NCI-H1105 (cell line): ENCODE measurements around the gene INHBA.

Experiments
- DNase-seq: peaks from one replicate; lab custom pipeline; 2025; lab: John Stamatoyannopoulos, UW

Gene INHBA

DNA sequence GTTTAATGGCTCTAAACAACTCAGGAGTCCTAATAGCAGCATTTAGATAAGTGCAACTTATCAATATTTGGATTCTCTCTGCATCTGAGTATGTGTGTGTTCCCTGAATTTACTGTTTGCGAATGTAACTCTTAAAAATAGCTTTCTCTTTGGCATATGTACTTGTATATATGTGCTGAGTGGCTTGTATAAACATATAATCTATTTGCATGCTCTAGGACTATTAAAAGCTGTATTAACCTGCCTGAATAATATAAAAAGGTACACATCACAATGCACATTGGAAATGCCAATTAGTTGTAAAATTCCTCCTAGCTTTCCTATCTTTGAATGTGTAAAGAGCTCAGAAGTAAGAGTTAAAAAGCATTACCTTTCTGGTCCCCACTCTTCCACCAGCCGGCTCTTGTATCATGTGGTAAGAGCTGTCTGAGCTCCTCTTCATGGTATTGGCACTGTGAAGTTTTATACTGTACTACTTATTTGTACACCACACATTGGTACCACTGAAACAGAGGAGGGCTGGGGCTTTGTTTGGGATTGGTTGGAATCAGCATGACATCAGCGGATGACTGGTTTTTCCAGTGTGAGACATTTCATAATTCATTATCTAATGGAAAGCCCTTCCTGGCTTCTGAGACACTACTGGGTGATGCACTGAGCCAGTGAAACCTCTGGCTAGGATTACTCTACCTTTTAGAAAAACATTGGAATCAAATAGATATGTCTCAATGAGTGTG is at the start of gene INHBA:
Gene INHBA, minus strand, starts transcription at position 456 of the 737 bp plus-strand sequence. CDS start 2,716 bp downstream, outside the sequence.
- no peak for DNase-seq

DNA sequence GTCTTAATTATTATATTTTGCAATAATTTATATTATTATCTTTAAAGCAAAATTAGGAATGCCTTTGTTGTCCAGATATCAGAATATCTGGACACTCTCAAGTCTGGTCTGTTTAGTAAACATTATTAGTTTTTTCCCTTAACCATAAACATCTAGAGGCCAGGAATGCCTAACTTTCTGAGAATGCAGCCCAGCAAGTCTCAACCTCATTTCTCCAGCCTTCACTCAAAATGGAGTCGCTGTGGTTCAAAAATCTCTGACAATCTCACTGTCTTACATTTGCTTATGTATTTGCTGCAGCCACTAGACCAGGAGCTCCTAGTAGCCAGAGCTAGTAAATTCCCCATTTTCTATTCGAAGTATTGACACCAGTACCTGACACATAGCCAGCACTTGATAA is 49.7 kb upstream of the INHBA start:
- DNase-seq: no peak

DNA sequence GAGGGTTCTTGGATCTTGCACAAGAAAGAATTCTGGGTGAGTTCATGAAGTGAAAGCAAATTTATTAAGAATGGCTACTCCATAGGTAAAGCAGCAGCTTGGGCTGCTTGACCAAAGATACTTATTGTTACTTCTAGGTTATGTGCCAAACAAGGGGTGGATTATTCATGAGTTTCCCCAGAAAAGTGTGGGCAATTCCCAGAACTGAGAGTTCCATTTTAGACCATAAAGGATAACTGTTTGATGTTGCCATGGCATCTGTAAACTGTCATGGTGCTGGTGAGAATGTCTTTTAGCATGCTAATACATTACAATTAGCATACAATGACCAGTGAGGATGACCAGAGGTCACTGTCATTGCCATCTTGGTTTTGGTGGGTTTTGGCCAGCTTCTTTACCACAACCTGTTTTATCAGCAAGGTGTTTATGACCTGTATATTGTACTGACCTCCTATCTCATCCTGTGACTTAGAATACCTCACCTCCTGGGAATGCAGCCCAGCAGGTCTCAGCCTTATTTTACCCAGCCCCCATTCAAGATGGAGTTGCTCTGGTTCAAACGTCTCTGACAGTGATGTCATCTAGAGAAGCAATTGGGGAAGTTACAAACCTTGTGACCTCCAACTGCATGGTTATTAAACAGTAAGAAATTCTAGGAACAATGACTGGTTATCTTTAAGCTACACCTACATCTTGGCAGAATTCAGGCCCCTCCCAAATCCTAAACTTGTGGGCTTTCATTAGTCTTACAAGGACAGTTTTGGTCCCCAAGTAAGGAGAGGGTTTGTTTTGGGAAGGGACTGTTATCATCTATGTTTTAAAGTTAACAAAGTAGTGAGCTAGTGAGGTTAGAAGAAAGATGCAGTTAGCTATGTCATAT is 48.0 kb upstream of the INHBA start:
- no peak for DNase-seq

DNA sequence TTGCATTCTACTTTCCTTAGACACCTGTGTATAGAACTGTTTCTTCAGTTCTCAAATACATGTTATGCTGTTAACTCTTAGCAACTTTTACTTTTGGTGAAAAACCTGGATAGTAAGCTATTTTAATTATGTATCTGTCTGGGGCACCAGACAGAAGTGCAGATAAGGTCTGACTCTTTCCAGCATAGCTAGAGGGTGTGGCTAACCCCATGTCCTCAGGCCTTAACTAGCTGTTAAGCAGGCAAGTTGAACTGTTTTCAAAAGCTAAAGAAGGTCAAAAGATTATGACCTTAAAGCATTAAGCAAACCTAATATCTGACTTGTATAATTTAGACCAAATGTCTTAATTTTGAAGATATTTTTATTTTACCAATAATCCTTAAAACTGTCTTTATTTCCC is 45.1 kb upstream of the INHBA start:
- DNase-seq: no peak

- no peak for DNase-seq
These were observed 42.6 kb upstream of the INHBA start for GRCh38 chr7:41745451-41745850.

- DNase-seq: no peak
These were observed 41.3 kb upstream of the INHBA start for GRCh38 chr7:41744161-41744560.

DNA sequence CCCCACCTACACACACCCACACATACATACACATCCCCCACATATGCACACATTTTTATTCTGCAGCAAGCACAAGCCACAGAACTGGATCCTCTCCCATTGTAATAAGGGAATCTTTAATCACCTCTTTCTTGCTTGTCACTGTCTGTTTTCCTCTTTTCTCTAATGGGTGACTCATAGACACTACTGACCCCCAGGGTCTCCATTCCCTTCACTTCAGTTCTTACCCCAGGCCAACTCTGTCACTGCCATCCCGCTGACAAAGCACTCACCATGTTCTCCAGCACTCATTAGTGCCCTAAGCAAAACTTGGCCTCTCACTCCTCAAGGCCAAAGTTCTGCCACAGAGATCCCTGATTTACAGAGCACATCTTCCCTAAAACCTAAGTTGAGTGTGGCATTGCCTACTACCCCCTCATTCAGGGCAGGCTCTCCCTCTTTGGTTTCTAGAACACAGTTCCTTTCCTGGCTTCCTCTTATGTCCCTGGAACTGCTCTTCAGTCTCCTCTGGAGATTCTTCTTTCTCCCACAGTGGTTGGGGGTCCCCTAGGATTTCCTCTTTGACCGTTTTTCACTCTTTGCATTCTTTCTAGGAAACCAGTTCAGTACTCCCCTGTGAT is 39.6 kb upstream of the INHBA start:
- DNase-seq: no peak

GRCh38 chr7:41738806-41739205 is 35.9 kb upstream of the INHBA start:
- DNase-seq: no peak

GRCh38 chr7:41738336-41738735 is 35.4 kb upstream of the INHBA start:
- no peak for DNase-seq

DNA sequence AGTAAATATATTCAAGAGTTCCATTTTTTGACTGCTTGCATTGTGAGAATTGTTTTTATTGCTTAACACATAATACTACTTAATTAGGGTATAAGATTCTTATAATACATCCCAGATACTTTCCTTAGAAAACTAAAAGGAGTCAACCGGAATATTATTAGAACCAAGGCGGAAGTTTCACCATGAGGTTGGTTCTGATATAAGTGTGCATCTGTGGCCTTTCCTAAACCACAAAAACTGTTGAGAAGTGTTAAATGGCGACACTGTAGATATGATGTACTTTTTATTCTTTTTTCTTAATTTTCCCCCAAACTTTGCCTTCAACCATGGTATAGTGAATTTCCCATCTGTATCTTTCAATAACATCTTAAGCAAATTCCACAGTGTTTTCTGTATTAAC is 32.3 kb upstream of the INHBA start:
- no peak for DNase-seq

DNA sequence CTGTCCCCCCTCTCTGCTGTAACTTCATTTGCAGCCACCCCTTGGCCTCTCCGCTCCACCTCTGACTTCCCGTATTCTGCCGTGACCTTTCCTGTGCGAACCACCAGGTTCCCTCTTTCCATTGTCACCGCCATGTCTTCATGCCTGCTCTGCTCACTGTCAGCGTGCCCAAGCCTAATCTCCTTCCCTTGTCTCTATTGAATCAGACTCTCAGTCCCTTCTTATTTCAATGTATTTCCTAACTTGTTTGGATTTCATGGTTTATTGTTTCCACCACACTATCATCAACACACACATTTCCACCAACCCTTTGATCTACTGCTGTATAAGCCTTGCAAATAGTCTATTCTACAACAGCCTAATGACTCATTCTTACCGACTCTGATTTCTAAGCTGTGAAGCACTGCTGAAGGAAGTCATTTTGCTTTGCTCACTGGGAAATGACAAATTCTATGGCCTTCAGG is 30.0 kb upstream of the INHBA start:
- no peak for DNase-seq

DNA sequence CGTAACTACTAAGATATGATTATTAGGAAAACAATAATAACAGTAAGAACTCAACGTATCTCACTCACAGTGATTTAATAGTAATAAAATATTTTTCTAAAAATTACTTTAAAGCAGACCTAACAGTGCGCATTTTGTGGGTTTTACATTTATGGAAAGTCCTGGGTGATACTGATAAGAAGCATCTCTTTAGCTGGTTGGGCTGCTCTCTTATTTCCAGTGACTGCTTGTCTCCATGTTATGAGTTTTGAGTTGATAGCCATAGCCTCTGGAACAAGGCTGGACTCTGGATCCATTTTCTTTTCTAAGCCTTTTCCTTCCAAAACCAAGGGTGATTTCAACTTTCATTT is 29.5 kb upstream of the INHBA start:
- DNase-seq: no peak

DNA sequence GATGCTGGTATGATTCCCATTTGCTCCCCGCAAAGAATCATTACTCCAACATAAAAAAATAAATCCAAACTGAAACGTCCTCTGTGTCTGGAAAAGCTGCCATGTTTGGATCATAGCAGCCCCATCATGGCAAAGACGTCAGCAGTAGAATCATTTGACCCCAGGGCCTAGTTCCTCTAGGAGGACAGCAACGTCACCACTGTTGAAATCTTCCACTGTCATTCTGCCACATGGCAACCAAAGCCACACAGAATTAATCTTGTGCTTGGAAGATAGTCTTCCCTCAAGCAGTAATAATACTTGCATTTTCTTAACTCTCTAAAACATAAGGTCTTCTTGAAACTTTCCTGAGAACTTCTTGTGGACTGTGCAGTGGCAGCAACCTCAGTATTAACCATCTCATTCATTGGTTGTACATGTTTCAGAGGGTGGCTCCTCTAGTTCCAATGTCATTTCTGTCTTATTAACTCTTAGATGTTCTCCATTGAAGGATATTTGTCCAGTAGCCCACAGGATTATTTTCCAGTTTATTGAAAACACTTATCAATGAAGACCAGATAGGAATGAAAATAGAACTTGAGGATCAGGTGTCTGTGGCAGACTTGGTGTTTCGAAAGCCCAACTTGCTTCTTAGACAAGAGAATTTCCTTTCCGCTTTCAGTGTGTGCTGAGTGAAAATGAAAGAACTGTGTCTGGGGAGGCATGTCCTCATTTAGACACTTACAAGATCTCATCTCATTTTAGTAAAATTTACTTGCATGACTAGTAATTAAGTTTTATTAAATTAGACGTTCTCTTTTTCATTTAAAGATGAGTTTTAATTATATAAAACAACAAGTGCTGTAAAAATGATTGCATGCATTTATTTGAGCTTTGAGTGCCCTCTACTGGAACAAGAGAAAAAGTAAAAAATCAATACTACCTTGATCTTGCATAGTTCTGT is 28.9 kb upstream of the INHBA start:
- DNase-seq: no peak

DNA sequence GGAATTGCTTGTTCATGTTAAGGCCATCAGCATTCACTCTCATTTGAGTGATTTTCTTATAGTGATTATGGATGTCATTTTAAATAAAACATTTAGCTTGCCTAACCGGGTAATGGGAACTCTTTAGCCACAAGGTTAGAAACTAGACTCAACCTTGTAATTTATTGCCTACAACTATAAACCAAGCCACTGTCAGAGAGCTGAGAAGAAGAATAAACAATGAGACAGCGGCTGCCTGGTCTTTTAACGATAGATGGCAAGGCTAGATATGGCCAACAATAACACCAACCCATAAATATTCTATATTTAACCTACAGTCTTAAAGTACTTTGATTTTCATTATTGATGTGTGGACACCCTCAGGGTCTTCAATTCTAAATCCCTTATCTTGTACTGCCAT is 27.8 kb upstream of the INHBA start:
- DNase-seq: no peak

DNA sequence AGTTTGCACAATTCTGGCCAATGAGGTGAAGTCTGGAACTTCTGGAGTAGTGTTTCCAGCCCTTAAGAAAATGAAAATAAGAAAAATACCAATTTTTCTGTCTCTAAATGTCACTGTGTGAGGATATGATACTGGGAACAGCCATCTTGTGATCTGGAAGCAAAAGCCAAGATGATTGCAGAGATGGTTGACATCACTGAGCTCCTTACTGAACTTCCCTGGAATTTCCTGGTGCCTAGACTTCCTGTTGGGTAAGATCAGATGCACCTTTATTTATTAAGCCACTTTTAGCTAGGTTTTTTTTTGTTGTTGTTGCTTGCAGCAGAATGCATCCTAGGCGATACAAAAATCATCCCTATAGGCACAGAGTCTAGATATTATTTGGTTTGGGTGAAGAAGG is 27.3 kb upstream of the INHBA start:
- DNase-seq: no peak

DNA sequence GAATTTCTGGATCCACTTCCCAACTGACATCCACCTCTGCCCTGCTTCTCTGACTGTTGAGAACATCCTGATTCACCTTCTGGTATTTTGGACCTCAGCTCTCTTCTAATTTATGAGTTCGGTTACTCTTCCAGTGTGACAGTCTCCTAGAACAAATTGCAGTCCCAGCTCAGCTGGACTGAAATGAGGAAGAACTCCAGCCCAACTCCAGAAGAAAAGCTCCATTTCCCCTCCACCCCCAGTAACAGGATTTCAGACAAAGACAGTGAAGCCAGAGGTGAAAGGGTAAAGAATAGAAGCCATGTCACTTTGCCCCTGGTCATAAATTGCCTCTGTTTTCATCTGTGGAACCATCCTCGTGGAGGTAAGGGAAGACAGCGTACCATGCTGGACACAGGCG is 26.2 kb upstream of the INHBA start:
- no peak for DNase-seq

DNA sequence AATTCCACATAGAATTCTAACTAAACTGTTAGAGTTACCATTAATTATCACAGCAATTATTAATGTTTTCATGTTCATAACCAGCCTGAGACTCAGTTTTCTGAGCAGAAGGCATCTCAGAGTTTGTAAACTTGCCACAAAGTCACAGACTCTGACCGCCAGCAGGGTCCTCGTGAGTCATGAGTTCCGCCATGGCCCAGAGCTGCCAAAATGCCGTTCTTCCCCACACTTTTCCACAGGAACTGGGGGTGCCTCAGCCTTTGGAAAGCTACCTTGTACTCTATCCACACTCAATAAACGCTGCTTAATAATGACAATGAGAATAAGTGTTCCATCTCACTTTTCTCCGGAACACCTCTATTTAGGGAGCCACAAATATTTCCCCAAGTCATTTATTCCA is 22.1 kb upstream of the INHBA start:
- no peak for DNase-seq

DNA sequence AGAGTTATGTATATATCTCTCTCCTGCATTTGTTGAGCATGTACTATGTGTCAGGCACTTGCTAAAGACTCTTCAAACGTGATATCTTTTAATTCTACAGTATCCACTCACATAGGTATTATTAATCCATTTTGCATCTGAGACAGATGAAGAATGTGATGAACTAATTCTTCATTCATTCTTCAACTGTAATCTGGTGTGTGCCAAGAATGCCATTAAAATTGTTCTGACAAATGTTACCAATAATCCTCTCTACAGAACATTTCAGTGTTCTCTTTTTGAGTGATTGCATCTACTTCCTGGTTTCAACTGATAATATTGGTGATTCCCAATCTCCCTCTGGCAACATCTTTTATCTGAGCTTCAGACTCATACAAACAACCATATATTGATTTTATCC is 18.0 kb upstream of the INHBA start:
- DNase-seq: no peak

DNA sequence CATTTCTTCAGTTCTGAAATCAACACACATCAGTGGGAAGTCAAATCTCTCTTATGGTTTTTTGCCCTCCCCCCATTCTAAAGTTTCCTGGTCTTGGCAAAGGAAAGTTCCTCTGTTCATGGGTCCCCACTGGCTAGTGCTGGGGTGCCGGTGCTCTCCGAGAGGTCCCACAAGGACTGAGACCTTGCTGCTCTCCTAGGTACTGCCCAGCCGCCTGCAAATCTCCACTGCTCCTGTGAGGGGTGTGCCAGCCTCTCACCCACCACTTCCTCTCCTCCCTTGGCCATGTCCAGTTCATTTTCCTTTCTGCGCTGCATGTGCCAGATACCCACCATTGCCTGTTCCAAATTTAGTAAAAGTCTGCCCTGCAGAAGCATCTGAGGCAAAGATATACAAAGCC is 17.2 kb upstream of the INHBA start:
- no peak for DNase-seq

- DNase-seq: no peak
These were observed 13.8 kb upstream of the INHBA start for GRCh38 chr7:41716691-41717090.

DNA sequence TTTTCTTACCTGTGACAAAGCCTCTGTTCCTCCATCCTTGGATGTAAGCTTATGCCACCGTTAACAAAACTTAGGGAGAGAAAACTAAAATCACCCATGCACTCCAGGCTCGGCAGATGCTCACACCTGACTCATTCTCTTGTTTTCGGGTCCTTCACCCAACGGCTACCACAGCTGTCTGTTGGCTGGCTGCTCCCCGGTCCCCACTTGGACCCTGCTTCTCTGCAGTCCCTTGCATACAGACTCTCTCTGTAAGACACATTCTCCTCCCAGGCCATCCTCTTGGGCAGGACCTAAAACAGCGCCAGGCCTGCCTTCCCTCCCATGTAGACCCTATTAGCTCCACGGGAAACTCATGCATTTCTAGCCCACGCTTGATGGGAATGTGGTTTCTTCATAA is 12.1 kb upstream of the INHBA start:
- no peak for DNase-seq
